CD4-positive, alpha-beta memory T cell (primary cell): ENCODE measurements around the gene CAD. TPM values are rescaled to one million over a fixed set of nuclear protein-coding genes. Genes with fewer than 3 reads are reported as not detected.

Experiments
- CTCF ChIA-PET: fragments of 350-600 bp; sonication (Branson Sonifier 250); formaldehyde crosslinking; loops from one replicate; lab custom pipeline; 2021; ENCODE audit warnings: inconsistent platforms; ENCODE audit not compliant: partially characterized antibody; lab: Charles Lee
- POLR2A ChIA-PET: fragments of 350-600 bp; sonication (Branson Sonifier 250); formaldehyde crosslinking; loops from one replicate; lab custom pipeline; 2021; ENCODE audit not compliant: partially characterized antibody; lab: Charles Lee
- DNase-seq, 5 donors: peaks; one replicate each; pipeline versions ENCODE4 v3.0.0 to v3.0.0-alpha.2; 2020 to 2022; ENCODE audit warnings: mixed read lengths in 1 of 5
- H3K27ac ChIP-seq: one replicate; pipeline ENCODE4 v1.7.0; 2013; ENCODE audit warnings: low read depth, low read length
- H3K27me3 ChIP-seq: 2 replicates; pipeline ENCODE4 v1.7.0; 2013; ENCODE audit warnings: mild to moderate bottlenecking, low read length, moderate library complexity; ENCODE audit not compliant: insufficient read depth
- H3K36me3 ChIP-seq: 2 replicates; pipeline ENCODE4 v1.7.0; 2013; ENCODE audit warnings: mild to moderate bottlenecking, low read length, moderate library complexity; ENCODE audit not compliant: insufficient read depth
- H3K4me1 ChIP-seq: 2 replicates; pipeline ENCODE4 v1.7.0; 2013; ENCODE audit warnings: mild to moderate bottlenecking, low read length, moderate library complexity; ENCODE audit not compliant: insufficient read depth
- H3K4me3 ChIP-seq, 2 donors: one replicate each; pipeline ENCODE4 v1.7.0; 2013; ENCODE audit warnings: low read length in 2 of 2, mild to moderate bottlenecking in 1 of 2
- H3K9me3 ChIP-seq, 2 donors: one replicate each; pipeline ENCODE4 v1.7.0; 2013; ENCODE audit warnings: low read length in 2 of 2, control low read depth in 1 of 2; ENCODE audit not compliant: control insufficient read depth in 1 of 2
- H3K27ac Mint-ChIP-seq, 7 donors: one replicate each; pipeline ENCODE4 v1.8.0; 2020 to 2021; ENCODE audit warnings: mixed read lengths in 7 of 7, mild to moderate bottlenecking in 6 of 7, inconsistent platforms in 3 of 7, moderate library complexity in 3 of 7
- H3K27me3 Mint-ChIP-seq, 2 donors: one replicate each; pipeline ENCODE4 v1.8.0; 2020 to 2021; ENCODE audit warnings: mixed read lengths in 2 of 2
- H3K36me3 Mint-ChIP-seq, 2 donors: one replicate each; pipeline ENCODE4 v1.8.0; 2020 to 2021; ENCODE audit warnings: mixed read lengths in 2 of 2, inconsistent platforms in 1 of 2, mild to moderate bottlenecking in 1 of 2
- H3K4me1 Mint-ChIP-seq, 4 donors: one replicate each; pipeline ENCODE4 v1.8.0; 2020 to 2021; ENCODE audit warnings: mixed read lengths in 4 of 4, mild to moderate bottlenecking in 1 of 4
- H3K4me3 Mint-ChIP-seq, 8 donors: one replicate each; pipeline ENCODE4 v1.8.0; 2020 to 2021; ENCODE audit warnings: mixed read lengths in 8 of 8, mild to moderate bottlenecking in 7 of 8, moderate library complexity in 6 of 8, inconsistent platforms in 3 of 8
- H3K9me3 Mint-ChIP-seq, 8 donors: one replicate each; pipeline ENCODE4 v1.8.0; 2020 to 2021; ENCODE audit warnings: mixed read lengths in 8 of 8, mild to moderate bottlenecking in 5 of 8, inconsistent platforms in 3 of 8, moderate library complexity in 1 of 8
- intact Hi-C: fragments of 100-400 bp; cut with micrococcal nuclease; formaldehyde crosslinking; loops from one replicate; pipeline ENCODE4 v1.15.1; 2023
- polyA plus RNA-seq, 2 donors: library from polyadenylated mRNA; unstranded; fragments of 300-500 nt; fragmentation: Illumina TruSeq; gene quantifications; one replicate each; pipeline ENCODE4 v1.2.3, GENCODE V29; 2021
- total RNA-seq, 2 experiments: library from RNA; stranded (reverse); gene quantifications; one replicate each; pipeline ENCODE4 v1.2.3, GENCODE V29; 2021

CAD gene
- total and polyA plus RNA-seq, 4 experiments from 2014 or later: 11.3 to 49.3 (median 35.9) TPM

GRCh38 chr2:27284996-27285395 lies 67.8 kb downstream of the CAD start:
- Histone ChIP-seq H3K9me3 (no peaks in the 10 kb centered on the region), H3K36me3 (no peaks in the 10 kb centered on the region), H3K4me1 (no peaks in the 10 kb centered on the region), H3K4me3 (no peak overlapping the region), H3K27me3 (peaks cover 6% of the 10 kb centered on the region), H3K27ac (no peak overlapping the region)
- ChIA-PET CTCF (interaction anchor here (0.6 to 9.1 kb wide), 3 partner anchors 18 to 1429 kb away, joined by 3 to 121 read pairs (median 7); no protein-coding TSS in a partner anchor), POLR2A (no interaction called here)
- intact Hi-C loops: no loop called here
- Mint-ChIP-seq H3K27me3 (peaks cover 8 to 19% of the 10 kb centered on the region in 2 donors), H3K9me3 (peaks cover 0 to 2% (median 0%) of the 10 kb centered on the region in 8 donors), H3K36me3 (no peaks in the 10 kb centered on the region), H3K4me1 (peaks cover 0 to under 1% (median under 1%) of the 10 kb centered on the region in 4 donors), H3K4me3 (no peak overlapping the region), H3K27ac (no peak overlapping the region)
- DNase-seq: no peak

GRCh38 chr2:27285481-27285880 lies 68.3 kb downstream of the CAD start:
- POLR2A ChIA-PET: no interaction called here
- no peak overlapping the region for H3K27ac ChIP-seq

GRCh38 chr2:27288610-27289009 lies 71.4 kb downstream of the CAD start:
- H3K36me3 Mint-ChIP-seq: no peaks in the 10 kb centered on the region
- H3K9me3 ChIP-seq: no peaks in the 10 kb centered on the region
- H3K27ac ChIP-seq: no peak overlapping the region
- ChIA-PET POLR2A (no interaction called here), CTCF (interaction anchor here (1.0 to 1.1 kb wide), 2 partner anchors 13 to 329 kb away, joined by 3 read pairs; no protein-coding TSS in a partner anchor)
- no peaks in the 10 kb centered on the region for H3K4me1 Mint-ChIP-seq
- H3K36me3 ChIP-seq: no peaks in the 10 kb centered on the region
- intact Hi-C loops: no loop called here
- H3K27me3 ChIP-seq: no peaks in the 10 kb centered on the region
- DNase-seq: no peak
- no peak overlapping the region for H3K4me3 Mint-ChIP-seq
- H3K9me3 Mint-ChIP-seq: no peaks in the 10 kb centered on the region
- H3K27ac Mint-ChIP-seq: no peak overlapping the region
- no peaks in the 10 kb centered on the region for H3K4me1 ChIP-seq
- H3K27me3 Mint-ChIP-seq: peaks cover 8 to 25% of the 10 kb centered on the region in 2 donors
- no peak overlapping the region for H3K4me3 ChIP-seq

More at GRCh38 chr2:27285481-27285880, 68.3 kb downstream of the CAD start:
- no peaks in the 10 kb centered on the region for H3K4me1 ChIP-seq
- H3K36me3 ChIP-seq: no peaks in the 10 kb centered on the region
- no peak overlapping the region for H3K4me3 Mint-ChIP-seq
- H3K4me3 ChIP-seq: no peak overlapping the region
- H3K9me3 ChIP-seq: no peaks in the 10 kb centered on the region
- H3K27ac Mint-ChIP-seq: no peak overlapping the region
- intact Hi-C loops: no loop called here
- no peak for DNase-seq
- H3K36me3 Mint-ChIP-seq: no peaks in the 10 kb centered on the region
- no peaks in the 10 kb centered on the region for H3K4me1 Mint-ChIP-seq
- H3K27me3 ChIP-seq: peaks cover 6% of the 10 kb centered on the region
- peaks cover 8 to 19% of the 10 kb centered on the region in 2 donors for H3K27me3 Mint-ChIP-seq
- CTCF ChIA-PET: interaction anchor here (0.6 to 9.1 kb wide), 3 partner anchors 18 to 1430 kb away, joined by 3 to 121 read pairs (median 7); no protein-coding TSS in a partner anchor
- peaks cover 0 to 2% (median 0%) of the 10 kb centered on the region in 8 donors for H3K9me3 Mint-ChIP-seq

- no peak for DNase-seq
- intact Hi-C loops: no loop called here
- Mint-ChIP-seq H3K9me3 (no peaks in the 10 kb centered on the region), H3K27me3 (peaks cover 11 to 17% of the 10 kb centered on the region in 2 donors), H3K27ac (no peak overlapping the region), H3K4me1 (no peaks in the 10 kb centered on the region), H3K36me3 (no peaks in the 10 kb centered on the region), H3K4me3 (no peak overlapping the region)
- Histone ChIP-seq H3K27ac (no peak overlapping the region), H3K4me3 (no peak overlapping the region), H3K36me3 (no peaks in the 10 kb centered on the region), H3K27me3 (no peaks in the 10 kb centered on the region), H3K4me1 (no peaks in the 10 kb centered on the region), H3K9me3 (no peaks in the 10 kb centered on the region)
- ChIA-PET POLR2A (no interaction called here), CTCF (interaction anchor here (0.8 to 3.4 kb wide), 2 partner anchors 11 to 13 kb away, joined by 3 to 17 read pairs; no protein-coding TSS in a partner anchor)
Observed at GRCh38 chr2:27290549-27290948, 73.4 kb downstream of the CAD start.

- H3K9me3 ChIP-seq: no peaks in the 10 kb centered on the region
- H3K9me3 Mint-ChIP-seq: no peaks in the 10 kb centered on the region
- peaks cover 18 to 22% of the 10 kb centered on the region in 2 donors for H3K27me3 Mint-ChIP-seq
- H3K27me3 ChIP-seq: no peaks in the 10 kb centered on the region
- no peak overlapping the region for H3K27ac ChIP-seq
- H3K36me3 ChIP-seq: no peaks in the 10 kb centered on the region
- no peak overlapping the region for H3K4me3 ChIP-seq
- no peaks in the 10 kb centered on the region for H3K36me3 Mint-ChIP-seq
- no peak overlapping the region for H3K4me3 Mint-ChIP-seq
- no peaks in the 10 kb centered on the region for H3K4me1 ChIP-seq
- POLR2A ChIA-PET: no interaction called here
- H3K27ac Mint-ChIP-seq: no peak overlapping the region
- DNase-seq: no peak
- intact Hi-C loops: no loop called here
- no peaks in the 10 kb centered on the region for H3K4me1 Mint-ChIP-seq
- CTCF ChIA-PET: interaction anchor here (1.4 to 4.5 kb wide), 4 partner anchors 10 to 330 kb away, joined by 5 to 41 read pairs (median 14); partner anchors contain the start of gene TRIM54
Observed at GRCh38 chr2:27291865-27292264, 74.7 kb downstream of the CAD start.

Other genes with a start within 250 kb of the CAD start
- 1 to 10 TPM; 3.4 to 3.6 TPM for gene MAPRE3, start 246.7 kb upstream of the CAD start, total RNA-seq
- gene MAPRE3, start 246.7 kb upstream of the CAD start, polyA plus RNA-seq: 1 to 10 TPM; 1.3 to 2.5 TPM
- gene TMEM214, start 184.4 kb upstream of the CAD start, total RNA-seq: 10 to 100 TPM; 97.3 to 99.8 TPM
- gene TMEM214, start 184.4 kb upstream of the CAD start, polyA plus RNA-seq: 10 to 100 TPM; 25.6 to 34.5 TPM
- 10 to 100 TPM; 12.2 to 14.9 TPM for gene AGBL5, start 165.7 kb upstream of the CAD start, total RNA-seq
- 1 to 10 TPM; 7.4 to 9.3 TPM for gene AGBL5, start 165.7 kb upstream of the CAD start, polyA plus RNA-seq
- 100 to 1,000 TPM; 269 to 296 TPM for gene OST4, start 145.7 kb upstream of the CAD start, total RNA-seq
- 100 to 1,000 TPM; 877 to 958 TPM for gene OST4, start 145.7 kb upstream of the CAD start, polyA plus RNA-seq
- under 1 TPM; 0.33 to 0.81 TPM for gene EMILIN1, start 138.8 kb upstream of the CAD start, total RNA-seq
- under 1 TPM; 0.35 to 0.67 TPM for gene EMILIN1, start 138.8 kb upstream of the CAD start, polyA plus RNA-seq
- gene KHK, start 130.6 kb upstream of the CAD start, total RNA-seq: 1 to 10 TPM; 6.0 to 8.6 TPM
- 1 to 10 TPM; 6.3 to 8.2 TPM for gene KHK, start 130.6 kb upstream of the CAD start, polyA plus RNA-seq
- under 1 TPM in 1 of 2 experiments, not detected in 1; 0.47 TPM for gene CGREF1, start 98.2 kb upstream of the CAD start, total RNA-seq
- gene CGREF1, start 98.2 kb upstream of the CAD start, polyA plus RNA-seq: under 1 TPM in 1 of 2 donors, not detected in 1; 0.36 TPM
- 1 to 10 TPM; 1.3 to 2.1 TPM for gene ABHD1, start 93.6 kb upstream of the CAD start, total RNA-seq
- gene ABHD1, start 93.6 kb upstream of the CAD start, polyA plus RNA-seq: 1 to 10 TPM in 1 of 2 donors, under 1 TPM in 1; 0.49 to 1.1 TPM
- gene PREB, start 82.7 kb upstream of the CAD start, total RNA-seq: 10 to 100 TPM; 64.5 to 65.3 TPM
- gene PREB, start 82.7 kb upstream of the CAD start, polyA plus RNA-seq: 10 to 100 TPM; 65.5 to 74.2 TPM
- gene PRR30, start 78.0 kb upstream of the CAD start, total RNA-seq: not detected
- gene PRR30, start 78.0 kb upstream of the CAD start, polyA plus RNA-seq: not detected
- gene TCF23, start 68.4 kb upstream of the CAD start, total RNA-seq: not detected
- gene TCF23, start 68.4 kb upstream of the CAD start, polyA plus RNA-seq: not detected
- 100 to 1,000 TPM; 103 to 109 TPM for gene ATRAID, start 5.3 kb upstream of the CAD start, total RNA-seq
- gene ATRAID, start 5.3 kb upstream of the CAD start, polyA plus RNA-seq: 100 to 1,000 TPM; 279 to 443 TPM
- 10 to 100 TPM; 21.9 to 25.1 TPM for gene SLC5A6, start 5.1 kb upstream of the CAD start, total RNA-seq
- 10 to 100 TPM; 18.9 to 21.7 TPM for gene SLC5A6, start 5.1 kb upstream of the CAD start, polyA plus RNA-seq
- gene SLC30A3, start 45.7 kb downstream of the CAD start, total RNA-seq: not detected
- not detected for gene SLC30A3, start 45.7 kb downstream of the CAD start, polyA plus RNA-seq
- gene DNAJC5G, start 58.1 kb downstream of the CAD start, total RNA-seq: not detected
- not detected for gene DNAJC5G, start 58.1 kb downstream of the CAD start, polyA plus RNA-seq
- gene TRIM54, start 65.1 kb downstream of the CAD start, total RNA-seq: under 1 TPM in 1 of 2 experiments, not detected in 1; 0.17 TPM
- gene TRIM54, start 65.1 kb downstream of the CAD start, polyA plus RNA-seq: not detected
- 1 to 10 TPM; 5.1 to 5.4 TPM for gene UCN, start 91.1 kb downstream of the CAD start, total RNA-seq
- under 1 TPM in 1 of 2 donors, not detected in 1; 0.84 TPM for gene UCN, start 91.1 kb downstream of the CAD start, polyA plus RNA-seq
- 10 to 100 TPM; 89.3 to 93.3 TPM for gene MPV17, start 105.7 kb downstream of the CAD start, total RNA-seq
- gene MPV17, start 105.7 kb downstream of the CAD start, polyA plus RNA-seq: 100 to 1,000 TPM; 125 to 162 TPM
- 10 to 100 TPM; 82.9 to 90.8 TPM for gene GTF3C2, start 139.4 kb downstream of the CAD start, total RNA-seq
- 10 to 100 TPM; 37.7 to 51.8 TPM for gene GTF3C2, start 139.4 kb downstream of the CAD start, polyA plus RNA-seq
- gene EIF2B4, start 153.0 kb downstream of the CAD start, total RNA-seq: 10 to 100 TPM; 48.4 to 56.0 TPM
- 10 to 100 TPM; 33.4 to 35.1 TPM for gene EIF2B4, start 153.0 kb downstream of the CAD start, polyA plus RNA-seq
- 100 to 1,000 TPM; 122 to 130 TPM for gene SNX17, start 153.2 kb downstream of the CAD start, total RNA-seq
- gene SNX17, start 153.2 kb downstream of the CAD start, polyA plus RNA-seq: 100 to 1,000 TPM; 178 to 304 TPM
- gene ZNF513, start 163.4 kb downstream of the CAD start, total RNA-seq: 10 to 100 TPM; 17.6 to 20.1 TPM
- 1 to 10 TPM; 3.7 to 6.3 TPM for gene ZNF513, start 163.4 kb downstream of the CAD start, polyA plus RNA-seq
- 10 to 100 TPM; 53.8 to 56.1 TPM for gene PPM1G, start 192.2 kb downstream of the CAD start, total RNA-seq
- 10 to 100 TPM; 76.7 to 99.4 TPM for gene PPM1G, start 192.2 kb downstream of the CAD start, polyA plus RNA-seq
- 100 to 1,000 TPM; 115 to 119 TPM for gene NRBP1, start 211.3 kb downstream of the CAD start, total RNA-seq
- gene NRBP1, start 211.3 kb downstream of the CAD start, polyA plus RNA-seq: 100 to 1,000 TPM; 118 to 125 TPM
- gene KRTCAP3, start 225.0 kb downstream of the CAD start, total RNA-seq: 10 to 100 TPM; 23.6 to 23.9 TPM
- gene KRTCAP3, start 225.0 kb downstream of the CAD start, polyA plus RNA-seq: 1 to 10 TPM; 1.8 to 9.4 TPM